Sciatic nerve (tissue), 2 donors: ENCODE data around the gene ITPK1. TPM values are rescaled to one million over a fixed set of nuclear protein-coding genes. Genes with fewer than 3 reads are reported as not detected.

Source experiments
- ATAC-seq: fragments of 200-7000 bp; cut with Tn5 transposase; one replicate; pipeline ENCODE4 v1.9.1; 2020; ENCODE audit warnings: mild to moderate bottlenecking, moderate library complexity
- DNase-seq: peaks from one replicate; pipeline ENCODE4 v3.0.0-alpha.2; 2020; ENCODE audit warnings: low spot score
- intact Hi-C: fragments of 100-400 bp; cut with DNase I; formaldehyde crosslinking; loops from one replicate; pipeline ENCODE4 v1.14.2; 2022
- total RNA-seq: library from RNA; stranded (reverse); fragmentation: NEBNext Ultra II Directional; extraction: Animal tissue kit (Norgen Biotek cat#: 25700); gene quantifications from one replicate; pipeline ENCODE4 v1.2.1, GENCODE V29; 2021
- donor health status: DM: no; HTN: no; CAD: no.
- donor health status: DM: no; HTN: no; CAD: no.

ITPK1 gene
- total RNA-seq, 1 donor from 2014 or later: 118 TPM

GRCh38 chr14:92958373-92959188 lies 157.1 kb downstream of the ITPK1 start:
- ATAC-seq (peak; percentile 55), DNase-seq (no peak)
- intact Hi-C loops: no loop called here

GRCh38 chr14:92956961-92957360 lies 158.8 kb downstream of the ITPK1 start:
- intact Hi-C loops: no loop called here

GRCh38 chr14:92955381-92955780 lies 160.3 kb downstream of the ITPK1 start:
- intact Hi-C loops: no loop called here

More at GRCh38 chr14:92956961-92957360, 158.8 kb downstream of the ITPK1 start:
- DNase-seq: no peak
- no peak for ATAC-seq

GRCh38 chr14:92954933-92955332 lies 160.8 kb downstream of the ITPK1 start:
- intact Hi-C loops: loop anchor here (5.0 kb wide), 1 partner anchor 177 kb away; no protein-coding TSS in a partner anchor
- no peak for ATAC-seq
- DNase-seq: no peak

More at GRCh38 chr14:92955381-92955780, 160.3 kb downstream of the ITPK1 start:
- no peak for ATAC-seq
- DNase-seq: no peak

- ATAC-seq (no peak), DNase-seq (no peak)
- intact Hi-C loops: loop anchor here (5.0 kb wide), 1 partner anchor 179 kb away; no protein-coding TSS in a partner anchor
Observed at GRCh38 chr14:92953526-92953925, 162.2 kb downstream of the ITPK1 start.

GRCh38 chr14:92952481-92953298 lies 163.0 kb downstream of the ITPK1 start:
- peak; percentile 48 for ATAC-seq

GRCh38 chr14:92951912-92952471 lies 163.7 kb downstream of the ITPK1 start:
- intact Hi-C loops: loop anchor here (5.0 kb wide), 1 partner anchor 180 kb away; no protein-coding TSS in a partner anchor
- DNase-seq: peak; percentile 90
- peak; percentile 91 for ATAC-seq

More at GRCh38 chr14:92952481-92953298, 163.0 kb downstream of the ITPK1 start:
- intact Hi-C loops: loop anchor here (5.0 kb wide), 1 partner anchor 180 kb away; no protein-coding TSS in a partner anchor
- no peak for DNase-seq

GRCh38 chr14:92951261-92951660 lies 164.5 kb downstream of the ITPK1 start:
- intact Hi-C loops: loop anchor here (5.0 kb wide), 1 partner anchor 181 kb away; no protein-coding TSS in a partner anchor
- ATAC-seq (no peak), DNase-seq (no peak)

- DNase-seq (no peak), ATAC-seq (no peak)
- intact Hi-C loops: loop anchor here (5.0 kb wide), 1 partner anchor 182 kb away; no protein-coding TSS in a partner anchor
Observed at GRCh38 chr14:92950773-92951172, 165.0 kb downstream of the ITPK1 start.

GRCh38 chr14:92950193-92950540 lies 165.6 kb downstream of the ITPK1 start:
- ATAC-seq (no peak), DNase-seq (no peak)
- intact Hi-C loops: loop anchor here (5.0 kb wide), 1 partner anchor 182 kb away; no protein-coding TSS in a partner anchor

- intact Hi-C loops: loop anchor here (5.0 kb wide), 1 partner anchor 183 kb away; no protein-coding TSS in a partner anchor
- DNase-seq (no peak), ATAC-seq (no peak)
Observed at GRCh38 chr14:92949496-92950192, 166.1 kb downstream of the ITPK1 start.

- ATAC-seq (no peak), DNase-seq (no peak)
- intact Hi-C loops: no loop called here
Observed at GRCh38 chr14:92948647-92949046, 167.1 kb downstream of the ITPK1 start.

- intact Hi-C loops: no loop called here
- DNase-seq (no peak), ATAC-seq (no peak)
Observed at GRCh38 chr14:92946847-92947545, 168.7 kb downstream of the ITPK1 start.

GRCh38 chr14:92945959-92946846 lies 169.5 kb downstream of the ITPK1 start:
- peak; percentile 52 for ATAC-seq
- DNase-seq: no peak
- intact Hi-C loops: no loop called here

- intact Hi-C loops: no loop called here
- ATAC-seq (no peak), DNase-seq (no peak)
Observed at GRCh38 chr14:92945544-92945943, 170.2 kb downstream of the ITPK1 start.

GRCh38 chr14:92944976-92945375 lies 170.7 kb downstream of the ITPK1 start:
- ATAC-seq (no peak), DNase-seq (no peak)
- intact Hi-C loops: no loop called here
